Chondrocyte (in vitro differentiated cells): ENCODE results near the gene RNU7-1. TPM values are rescaled to one million over a fixed set of nuclear protein-coding genes. Genes with fewer than 3 reads are reported as not detected.

Experiments
- DNase-seq: peaks from one replicate; pipeline ENCODE4 v3.0.0; 2021; ENCODE audit warnings: mixed read lengths, low spot score
- H3K27ac Mint-ChIP-seq: one replicate; pipeline ENCODE4 v1.8.0; 2021; ENCODE audit warnings: mild to moderate bottlenecking, moderate library complexity, mixed read lengths; ENCODE audit not compliant: unreplicated experiment
- H3K27me3 Mint-ChIP-seq: 2 replicates; pipeline ENCODE4 v1.8.0; 2021; ENCODE audit warnings: low read depth, mixed read lengths
- H3K36me3 Mint-ChIP-seq: 2 replicates; pipeline ENCODE4 v1.8.0; 2021; ENCODE audit warnings: low read depth, mixed read lengths
- H3K4me1 Mint-ChIP-seq: 2 replicates; pipeline ENCODE4 v1.8.0; 2021; ENCODE audit warnings: low read depth, mild to moderate bottlenecking, mixed read lengths
- H3K4me3 Mint-ChIP-seq: one replicate; pipeline ENCODE4 v1.8.0; 2021; ENCODE audit warnings: mild to moderate bottlenecking, moderate library complexity, mixed read lengths; ENCODE audit not compliant: unreplicated experiment
- H3K9me3 Mint-ChIP-seq: 2 replicates; pipeline ENCODE4 v1.8.0; 2021; ENCODE audit warnings: low read depth, mixed read lengths
- total RNA-seq: library from RNA; stranded (reverse); gene quantifications from 3 replicates; pipeline ENCODE4 v1.2.1, GENCODE V29; 2021
- TF ChIP-seq, protein P1 (sequence below): fragments of 200-600 bp; sonication (generic); IDR thresholded peaks from 2 replicates; pipeline ENCODE4 v1.5.0; 2021; ENCODE audit warnings: antibody characterized with exemption, mild to moderate bottlenecking, moderate library complexity

RNU7-1 gene
- total RNA-seq, 1 donor from 2014 or later: not detected

DNA sequence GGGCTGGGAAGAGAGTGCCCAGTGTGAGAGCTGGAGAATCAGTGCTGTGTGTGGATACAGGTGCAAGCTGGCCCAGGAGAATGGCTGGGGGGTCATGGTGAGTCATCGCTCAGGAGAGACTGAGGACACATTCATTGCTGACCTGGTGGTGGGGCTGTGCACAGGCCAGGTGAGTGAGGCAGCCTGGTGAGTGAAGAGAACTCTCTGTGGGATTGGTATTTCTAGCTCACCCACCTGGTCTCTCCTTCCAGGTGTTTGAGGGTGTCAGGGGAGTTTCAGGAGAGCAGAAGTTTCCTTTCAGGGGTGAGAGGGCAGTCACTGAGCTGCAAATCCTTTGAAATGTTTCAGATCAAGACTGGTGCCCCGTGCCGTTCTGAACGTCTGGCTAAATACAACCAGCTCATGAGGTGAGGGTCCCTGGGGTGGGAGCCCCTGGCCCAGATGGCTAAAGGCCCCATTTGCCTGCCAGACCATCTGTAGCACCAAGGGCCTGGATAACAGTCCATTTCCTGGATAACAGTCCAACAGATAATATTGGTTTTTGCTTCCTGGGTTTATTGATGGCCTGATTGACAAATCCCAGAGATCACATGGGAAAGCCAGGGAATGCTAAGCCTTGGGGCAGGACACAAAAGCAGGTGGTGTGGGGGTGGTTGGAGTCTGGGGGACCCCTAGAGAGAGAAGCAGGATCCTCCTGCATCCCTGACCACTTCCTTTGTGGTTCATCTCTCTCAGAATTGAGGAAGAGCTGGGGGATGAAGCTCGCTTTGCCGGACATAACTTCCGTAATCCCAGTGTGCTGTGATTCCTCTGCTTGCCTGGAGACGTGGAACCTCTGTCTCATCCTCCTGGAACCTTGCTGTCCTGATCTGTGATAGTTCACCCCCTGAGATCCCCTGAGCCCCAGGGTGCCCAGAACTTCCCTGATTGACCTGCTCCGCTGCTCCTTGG is 21.3 kb upstream of the RNU7-1 start:
- H3K27me3 Mint-ChIP-seq: no peaks in the 10 kb centered on the region

GRCh38 chr12:6923003-6923732 is 20.4 kb upstream of the RNU7-1 start:
- H3K4me3 Mint-ChIP-seq: no peak overlapping the region
- H3K36me3 Mint-ChIP-seq: peaks cover 5% of the 10 kb centered on the region
- H3K4me1 Mint-ChIP-seq: peaks cover 36% of the 10 kb centered on the region
- H3K9me3 Mint-ChIP-seq: no peaks in the 10 kb centered on the region
- no peak overlapping the region for H3K27ac Mint-ChIP-seq
- DNase-seq: no peak
- H3K27me3 Mint-ChIP-seq: no peaks in the 10 kb centered on the region
- TF ChIP-seq, protein P1, sequence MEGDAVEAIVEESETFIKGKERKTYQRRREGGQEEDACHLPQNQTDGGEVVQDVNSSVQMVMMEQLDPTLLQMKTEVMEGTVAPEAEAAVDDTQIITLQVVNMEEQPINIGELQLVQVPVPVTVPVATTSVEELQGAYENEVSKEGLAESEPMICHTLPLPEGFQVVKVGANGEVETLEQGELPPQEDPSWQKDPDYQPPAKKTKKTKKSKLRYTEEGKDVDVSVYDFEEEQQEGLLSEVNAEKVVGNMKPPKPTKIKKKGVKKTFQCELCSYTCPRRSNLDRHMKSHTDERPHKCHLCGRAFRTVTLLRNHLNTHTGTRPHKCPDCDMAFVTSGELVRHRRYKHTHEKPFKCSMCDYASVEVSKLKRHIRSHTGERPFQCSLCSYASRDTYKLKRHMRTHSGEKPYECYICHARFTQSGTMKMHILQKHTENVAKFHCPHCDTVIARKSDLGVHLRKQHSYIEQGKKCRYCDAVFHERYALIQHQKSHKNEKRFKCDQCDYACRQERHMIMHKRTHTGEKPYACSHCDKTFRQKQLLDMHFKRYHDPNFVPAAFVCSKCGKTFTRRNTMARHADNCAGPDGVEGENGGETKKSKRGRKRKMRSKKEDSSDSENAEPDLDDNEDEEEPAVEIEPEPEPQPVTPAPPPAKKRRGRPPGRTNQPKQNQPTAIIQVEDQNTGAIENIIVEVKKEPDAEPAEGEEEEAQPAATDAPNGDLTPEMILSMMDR: no peak

More for the DNA sequence above, 21.3 kb upstream of the RNU7-1 start:
- TF ChIP-seq, protein P1: no peak
- Mint-ChIP-seq H3K4me1 (peaks cover 35% of the 10 kb centered on the region), H3K9me3 (no peaks in the 10 kb centered on the region), H3K4me3 (no peak overlapping the region), H3K27ac (no peak overlapping the region), H3K36me3 (peaks cover 5% of the 10 kb centered on the region)
- DNase-seq: no peak

- H3K27me3 Mint-ChIP-seq: no peaks in the 10 kb centered on the region
- no peak for DNase-seq
- TF ChIP-seq, protein P1: no peak
- H3K9me3 Mint-ChIP-seq: no peaks in the 10 kb centered on the region
- H3K27ac Mint-ChIP-seq: no peak overlapping the region
- no peak overlapping the region for H3K4me3 Mint-ChIP-seq
- H3K4me1 Mint-ChIP-seq: peaks cover 39% of the 10 kb centered on the region
- peaks cover 8% of the 10 kb centered on the region for H3K36me3 Mint-ChIP-seq
Observed at GRCh38 chr12:6923851-6924250, 19.8 kb upstream of the RNU7-1 start.

- TF ChIP-seq, protein P1: no peak
- Mint-ChIP-seq H3K36me3 (peaks cover 3% of the 10 kb centered on the region), H3K4me3 (peak overlapping the region; percentile 82), H3K27me3 (no peaks in the 10 kb centered on the region), H3K27ac (peak overlapping the region; percentile 98), H3K9me3 (no peaks in the 10 kb centered on the region), H3K4me1 (peaks cover 52% of the 10 kb centered on the region)
- no peak for DNase-seq
Observed at GRCh38 chr12:6925239-6925539, 18.4 kb upstream of the RNU7-1 start.

DNA sequence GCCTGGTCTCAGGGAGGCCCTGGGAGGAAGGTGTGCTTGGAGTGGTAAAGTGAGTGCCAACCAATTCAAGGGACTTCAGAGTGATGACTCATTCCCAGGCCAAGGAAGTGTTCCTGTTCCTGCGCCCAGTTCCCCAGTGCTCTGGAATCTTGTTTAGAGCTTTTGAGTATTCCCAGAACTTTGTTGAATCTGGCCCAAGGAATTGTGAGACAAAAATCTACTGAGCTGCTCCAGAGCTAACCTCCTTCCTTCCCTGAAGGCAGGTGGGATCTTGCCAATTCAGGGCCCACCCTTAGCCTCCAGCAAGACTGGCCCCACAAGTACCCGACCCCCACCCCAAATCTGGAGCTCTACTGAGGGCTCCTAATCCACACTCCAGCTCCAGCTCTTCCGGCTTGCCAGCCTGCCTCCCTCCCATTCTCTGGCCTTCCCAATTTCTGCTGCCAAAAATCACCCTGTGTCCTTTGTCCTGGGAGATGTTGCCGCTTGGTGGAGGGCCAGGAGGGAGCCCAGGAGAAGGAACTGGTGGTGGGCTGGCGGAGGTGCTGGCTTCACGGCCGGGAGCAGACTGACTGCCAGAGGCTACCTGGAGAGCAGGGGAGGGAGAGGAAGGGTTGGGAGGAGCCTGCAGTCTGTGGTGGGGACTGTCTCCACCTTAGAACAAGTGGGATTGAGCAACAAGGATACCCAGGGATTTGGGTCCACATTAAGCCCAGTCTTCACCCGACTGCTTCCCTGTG is 17.9 kb upstream of the RNU7-1 start:
- no peaks in the 10 kb centered on the region for H3K27me3 Mint-ChIP-seq
- H3K9me3 Mint-ChIP-seq: no peaks in the 10 kb centered on the region
- H3K4me1 Mint-ChIP-seq: peaks cover 55% of the 10 kb centered on the region
- TF ChIP-seq, protein P1: peak; percentile 9
- peak overlapping the region; percentile 82 for H3K4me3 Mint-ChIP-seq
- DNase-seq: no peak
- H3K36me3 Mint-ChIP-seq: peaks cover 3% of the 10 kb centered on the region
- H3K27ac Mint-ChIP-seq: peak overlapping the region; percentile 98
